ENCODE results near the gene NUCB2. TPM values are rescaled to one million over a fixed set of nuclear protein-coding genes. Genes with fewer than 3 reads are reported as not detected.

The NUCB2 gene
- polyA plus RNA-seq, 3 donors = 8.6 to 41.3 (median 31.4) TPM

DNA sequence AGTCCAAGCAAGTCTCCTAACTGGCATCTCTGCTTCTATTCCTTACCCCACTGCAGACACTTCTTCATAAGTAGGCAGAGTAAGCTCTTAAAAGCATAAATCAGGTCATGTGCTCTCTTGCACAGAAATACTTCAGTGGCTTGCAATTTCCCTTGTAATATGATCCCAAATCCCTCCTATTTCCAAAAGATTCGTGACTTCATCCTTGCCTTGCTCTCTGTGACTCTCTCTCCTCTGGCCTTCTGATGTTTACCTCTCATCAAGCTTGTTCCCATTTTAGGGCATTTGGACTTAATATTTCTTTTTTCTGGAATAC lies 37.7 kb downstream of the NUCB2 start:
- Mint-ChIP-seq H3K4me3 (no peak overlapping the region), H3K27me3 (ENCODE audit: low read depth in 3 of 3) (no peaks in the 10 kb centered on the region), H3K27ac (no peak overlapping the region), H3K4me1 (no peaks in the 10 kb centered on the region), H3K36me3 (peaks cover 27 to 34% of the 10 kb centered on the region in 2 donors), H3K9me3 (no peaks in the 10 kb centered on the region)
- DNase-seq = no peak
- Histone ChIP-seq H3K9ac (ENCODE audit: insufficient read depth, low read length, poor library complexity, severe bottlenecking) (no peak overlapping the region), H3K4me3 (replicated peaks in 1 of 3; ENCODE audit: low read depth in 2 of 3, low read length in 3 of 3) (no peak overlapping the region), H3K9me3 (replicated peaks in 1 of 2; ENCODE audit: control insufficient read depth in 1 of 2, insufficient read depth in 1 of 2, low read length in 2 of 2) (no peaks in the 10 kb centered on the region), H3K79me2 (ENCODE audit: insufficient read depth, low read length) (no peaks in the 10 kb centered on the region), H4K20me1 (ENCODE audit: insufficient read depth, low read length) (no peaks in the 10 kb centered on the region), H3K27ac (ENCODE audit: low read depth in 1 of 2, low read length in 2 of 2) (no peak overlapping the region), H3K4me1 (ENCODE audit: control insufficient read depth in 1 of 2, insufficient read depth in 2 of 2, low read length in 2 of 2) (no peaks in the 10 kb centered on the region), H3K4me2 (replicated peaks; ENCODE audit: extremely low read depth, low read length, poor library complexity, severe bottlenecking) (no peak overlapping the region), H3K36me3 (replicated peaks in 1 of 2; ENCODE audit: control insufficient read depth in 1 of 2, insufficient read depth in 2 of 2, low read length in 2 of 2) (peaks cover 43 to 85% of the 10 kb centered on the region in 2 donors), H3K27me3 (ENCODE audit: control insufficient read depth in 2 of 2, insufficient read depth in 2 of 2, low read length in 2 of 2) (no peaks in the 10 kb centered on the region), H2AFZ (ENCODE audit: insufficient read depth, low read depth, low read length, poor library complexity, severe bottlenecking) (no peak overlapping the region)
- TF ChIP-seq, protein P1, sequence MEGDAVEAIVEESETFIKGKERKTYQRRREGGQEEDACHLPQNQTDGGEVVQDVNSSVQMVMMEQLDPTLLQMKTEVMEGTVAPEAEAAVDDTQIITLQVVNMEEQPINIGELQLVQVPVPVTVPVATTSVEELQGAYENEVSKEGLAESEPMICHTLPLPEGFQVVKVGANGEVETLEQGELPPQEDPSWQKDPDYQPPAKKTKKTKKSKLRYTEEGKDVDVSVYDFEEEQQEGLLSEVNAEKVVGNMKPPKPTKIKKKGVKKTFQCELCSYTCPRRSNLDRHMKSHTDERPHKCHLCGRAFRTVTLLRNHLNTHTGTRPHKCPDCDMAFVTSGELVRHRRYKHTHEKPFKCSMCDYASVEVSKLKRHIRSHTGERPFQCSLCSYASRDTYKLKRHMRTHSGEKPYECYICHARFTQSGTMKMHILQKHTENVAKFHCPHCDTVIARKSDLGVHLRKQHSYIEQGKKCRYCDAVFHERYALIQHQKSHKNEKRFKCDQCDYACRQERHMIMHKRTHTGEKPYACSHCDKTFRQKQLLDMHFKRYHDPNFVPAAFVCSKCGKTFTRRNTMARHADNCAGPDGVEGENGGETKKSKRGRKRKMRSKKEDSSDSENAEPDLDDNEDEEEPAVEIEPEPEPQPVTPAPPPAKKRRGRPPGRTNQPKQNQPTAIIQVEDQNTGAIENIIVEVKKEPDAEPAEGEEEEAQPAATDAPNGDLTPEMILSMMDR (IDR thresholded peaks at IDR 0.05) = no peak
- 100% methylated on average over 1 of the region's 1 CpG for WGBS (ENCODE audit: insufficient coverage)
- intact Hi-C loops (cut with micrococcal nuclease) = no loop called here

DNA sequence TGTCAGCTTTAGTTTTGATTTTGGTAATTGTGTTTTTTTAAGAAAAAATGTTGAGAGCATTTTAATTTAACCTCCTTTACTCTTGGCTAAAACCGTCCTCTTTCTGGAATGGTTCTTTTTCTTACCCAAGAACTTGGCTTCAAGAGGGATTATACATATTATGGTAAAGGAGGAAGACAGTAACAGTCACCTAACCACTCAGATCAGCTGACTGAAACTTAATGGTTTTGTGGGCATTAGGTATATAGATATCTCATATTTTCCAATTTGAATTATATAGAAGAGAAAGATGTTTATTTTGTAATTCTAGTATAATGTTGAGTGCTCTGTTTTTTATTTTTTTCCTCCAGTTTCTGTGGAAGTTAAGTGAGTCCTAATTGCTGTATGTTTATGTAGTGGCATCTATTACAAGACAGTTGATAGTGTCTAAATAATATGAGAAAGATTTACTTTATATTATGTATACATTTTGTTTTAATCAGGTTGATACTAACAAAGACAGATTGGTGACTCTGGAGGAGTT lies 38.4 kb downstream of the NUCB2 start:
- H3K4me1 ChIP-seq (ENCODE audit: control insufficient read depth in 1 of 2, insufficient read depth in 2 of 2, low read length in 2 of 2) = no peaks in the 10 kb centered on the region
- H3K4me3 ChIP-seq (replicated peaks in 1 of 3; ENCODE audit: low read depth in 2 of 3, low read length in 3 of 3) = no peak overlapping the region
- WGBS (ENCODE audit: insufficient coverage) = no CpG with 5 or more reads among the region's 1 CpG
- H3K27me3 Mint-ChIP-seq (ENCODE audit: low read depth in 3 of 3) = no peaks in the 10 kb centered on the region
- no peak overlapping the region for H2AFZ ChIP-seq (ENCODE audit: insufficient read depth, low read depth, low read length, poor library complexity, severe bottlenecking)
- intact Hi-C loops (cut with micrococcal nuclease) = no loop called here
- peaks cover 30 to 36% of the 10 kb centered on the region in 2 donors for H3K36me3 Mint-ChIP-seq
- no peak overlapping the region for H3K27ac Mint-ChIP-seq
- no peaks in the 10 kb centered on the region for H3K4me1 Mint-ChIP-seq
- TF ChIP-seq, protein P1 (IDR thresholded peaks at IDR 0.05) = no peak
- H3K9me3 ChIP-seq (replicated peaks in 1 of 2; ENCODE audit: control insufficient read depth in 1 of 2, insufficient read depth in 1 of 2, low read length in 2 of 2) = no peaks in the 10 kb centered on the region
- H3K36me3 ChIP-seq (replicated peaks in 1 of 2; ENCODE audit: control insufficient read depth in 1 of 2, insufficient read depth in 2 of 2, low read length in 2 of 2) = peaks cover 37 to 84% of the 10 kb centered on the region in 2 donors
- H3K4me3 Mint-ChIP-seq = no peak overlapping the region
- no peak for DNase-seq
- no peak overlapping the region for H3K9ac ChIP-seq (ENCODE audit: insufficient read depth, low read length, poor library complexity, severe bottlenecking)
- no peak overlapping the region for H3K4me2 ChIP-seq (replicated peaks; ENCODE audit: extremely low read depth, low read length, poor library complexity, severe bottlenecking)
- no peaks in the 10 kb centered on the region for H3K27me3 ChIP-seq (ENCODE audit: control insufficient read depth in 2 of 2, insufficient read depth in 2 of 2, low read length in 2 of 2)
- H3K27ac ChIP-seq (ENCODE audit: low read depth in 1 of 2, low read length in 2 of 2) = no peak overlapping the region
- H3K9me3 Mint-ChIP-seq = peaks cover 0 to 2% (median 0%) of the 10 kb centered on the region in 7 donors
- peaks cover under 1% of the 10 kb centered on the region for H3K79me2 ChIP-seq (ENCODE audit: insufficient read depth, low read length)
- no peaks in the 10 kb centered on the region for H4K20me1 ChIP-seq (ENCODE audit: insufficient read depth, low read length)

Data from CD14-positive monocyte (primary cell).